Measurements from ENCODE around the gene ATOX1. TPM values are rescaled to one million over a fixed set of nuclear protein-coding genes. Genes with fewer than 3 reads are reported as not detected.
A peak's percentile ranks its signal among the peaks of the same experiment; 100 is the strongest.

Gene ATOX1
- total and polyA plus RNA-seq, 2 of the 8 experiments (the other 6 are each of a cell fraction or from before 2014, with no cell fraction given) = 79.9 to 232 TPM

- CTCF ChIA-PET (ENCODE audit: partially characterized antibody) = interaction anchor here (0.6 to 11.6 kb wide), 17 partner anchors 10 to 418 kb away, joined by 3 to 198 read pairs (median 21); partner anchors contain the start of gene SPARC
- TF ChIP-seq CHD2 (IDR thresholded peaks at IDR 0.05; ENCODE audit: low read length) (no peak), KDM1A (IDR thresholded peaks at IDR 0.05; ENCODE audit: borderline replicate concordance, low read length) (no peak), POLR2A (IDR thresholded peaks at IDR 0.05; ENCODE audit: control extremely low read depth in 1 of 2, low read depth in 2 of 2, low read length in 2 of 2) (no peak), ASH2L (IDR thresholded peaks at IDR 0.05; ENCODE audit: low read length) (no peak)
Observed at GRCh38 chr5:151718153-151718552, 40.3 kb downstream of the ATOX1 start.

More at GRCh38 chr5:151718153-151718552, 40.3 kb downstream of the ATOX1 start:
- WGBS, 2 experiments (ENCODE audit: extremely low coverage in 1 of 2, insufficient coverage in 1 of 2, insufficient read length in 1 of 2, insufficient replicate concordance in 2 of 2, low coverage in 1 of 2, low lambda C conversion rate in 2 of 2, missing lambda C conversion rate in 1 of 2) = 94% methylated on average over 2 of the region's 2 CpGs; no CpG with 5 or more reads in 1 of the 2 experiments
- Histone ChIP-seq H3K56ac (replicated peaks; ENCODE audit: insufficient read length, low read depth, low read length) (no peak overlapping the region), H2AK5ac (ENCODE audit: low read depth, low read length) (no peak overlapping the region), H3K9me3 (ENCODE audit: insufficient read depth in 2 of 2, low read depth in 1 of 2, low read length in 1 of 2) (peaks cover 0 to 10% of the 10 kb centered on the region in 2 experiments; a peak in 1 of 4 replicates), H3K4ac (replicated peaks; ENCODE audit: insufficient read length, low read depth, low read length) (no peak overlapping the region), H2BK15ac (ENCODE audit: low read length) (no peak overlapping the region), H2AFZ (ENCODE audit: low read length) (peak overlapping the region; percentile 86), H4K91ac (replicated peaks; ENCODE audit: insufficient read length, low read length) (no peak overlapping the region), H3K79me2 (ENCODE audit: control insufficient read depth in 1 of 2, insufficient read depth in 2 of 2, low read length in 2 of 2) (no peaks in the 10 kb centered on the region), H2BK20ac (ENCODE audit: low read length) (no peak overlapping the region), H3K27me3 (replicated peaks in 1 of 4; ENCODE audit: control insufficient read depth in 3 of 4, extremely low read depth in 1 of 4, insufficient read depth in 3 of 4, low read length in 3 of 4) (no peaks in the 10 kb centered on the region), H3K14ac (ENCODE audit: insufficient read length) (no peak overlapping the region), H3K9ac (replicated peaks in 1 of 4; ENCODE audit: extremely low read depth in 1 of 4, low read depth in 3 of 4, low read length in 3 of 4) (no peak overlapping the region), H4K20me1 (replicated peaks in 1 of 2; ENCODE audit: control insufficient read depth in 1 of 2, insufficient read depth in 2 of 2, low read length in 2 of 2) (no peaks in the 10 kb centered on the region), H3K79me1 (ENCODE audit: low read depth, low read length) (no peaks in the 10 kb centered on the region), H3K4me3 (ENCODE audit: extremely low read depth in 1 of 4, insufficient read depth in 2 of 4, low read depth in 3 of 4, low read length in 4 of 4) (no peak overlapping the region), H3K36me3 (ENCODE audit: control insufficient read depth in 2 of 4, insufficient read depth in 4 of 4, low read length in 3 of 4) (no peaks in the 10 kb centered on the region), H2BK5ac (ENCODE audit: low read depth, low read length) (no peak overlapping the region), H3K18ac (ENCODE audit: extremely low read depth, low read length) (no peak overlapping the region), H3K4me1 (replicated peaks in 1 of 4; ENCODE audit: control insufficient read depth in 3 of 4, insufficient read depth in 4 of 4, low read length in 3 of 4) (peaks cover 0 to 10% (median 6%) of the 10 kb centered on the region in 4 experiments; a peak in 4 of 7 replicates), H3K4me2 (ENCODE audit: insufficient read depth in 1 of 2, low read depth in 2 of 2, low read length in 2 of 2) (no peak overlapping the region), H3K27ac (ENCODE audit: low read depth, low read length) (no peak overlapping the region), H2BK120ac (replicated peaks; ENCODE audit: low read depth, low read length) (no peak overlapping the region), H4K5ac (ENCODE audit: insufficient read length, low read depth, low read length) (no peak overlapping the region), H4K8ac (ENCODE audit: extremely low read depth, insufficient read depth, low read length) (no peak overlapping the region), H3K23me2 (ENCODE audit: low read depth, low read length) (no peaks in the 10 kb centered on the region), H3K23ac (ENCODE audit: insufficient read length) (no peak overlapping the region), H2BK12ac (ENCODE audit: low read depth, low read length) (no peak overlapping the region)
- FAIRE-seq = no peak
- POLR2A ChIA-PET (ENCODE audit: partially characterized antibody) = interaction anchor here (0.7 to 1.7 kb wide), 3 partner anchors 22 to 53 kb away, joined by 3 to 5 read pairs (median 4); partner anchors contain the start of gene SPARC
- no peak for DNase-seq (ENCODE audit: low read depth in 1 of 2, low spot score in 2 of 2)

Data from H1 (cell line).